KOPT-K1 (cell line): Measurements from ENCODE around the gene FRG2.
"Not testable (repeated sequence)": the region's sequence is repeated elsewhere in the genome, so short reads cannot be mapped to it uniquely, and the experiment has no call there.

Experiments used
- H3K27ac ChIP-seq: fragments of 200-600 bp; sonication (generic); 2 replicates; pipeline ENCODE4 v1.5.1; 2016; ENCODE audit warnings: antibody characterized with exemption, mild to moderate bottlenecking, low read depth, low read length; ENCODE audit not compliant: poor library complexity, severe bottlenecking
- H3K36me3 ChIP-seq: fragments of 200-600 bp; sonication (generic); 2 replicates; pipeline ENCODE4 v1.5.1; 2017; ENCODE audit warnings: antibody characterized with exemption, mild to moderate bottlenecking, low read length, moderate library complexity; ENCODE audit not compliant: insufficient read depth
- H3K9me3 ChIP-seq: fragments of 200-600 bp; sonication (generic); 2 replicates; pipeline ENCODE4 v1.5.1; 2017; ENCODE audit warnings: antibody characterized with exemption, low read length, mild to moderate bottlenecking; ENCODE audit not compliant: insufficient read depth, poor library complexity, severe bottlenecking

FRG2 gene

GRCh38 chr4:190019023-190019858, 7.8 kb downstream of the FRG2 start:
- Histone ChIP-seq H3K9me3 (peaks cover 50% of the 10 kb centered on the region), H3K27ac (no peak overlapping the region), H3K36me3 (no peaks in the 10 kb centered on the region)

GRCh38 chr4:190018201-190018920, 8.7 kb downstream of the FRG2 start:
- Histone ChIP-seq H3K9me3 (peaks cover 50% of the 10 kb centered on the region), H3K27ac (no peak overlapping the region), H3K36me3 (no peaks in the 10 kb centered on the region)

GRCh38 chr4:190017357-190018200, 9.5 kb downstream of the FRG2 start:
- no peak overlapping the region for H3K27ac ChIP-seq
- H3K36me3 ChIP-seq, result no peaks in the 10 kb centered on the region
- H3K9me3 ChIP-seq, result peaks cover 48% of the 10 kb centered on the region

GRCh38 chr4:190016369-190017289, 10.4 kb downstream of the FRG2 start:
- Histone ChIP-seq H3K27ac (no peak overlapping the region), H3K9me3 (peaks cover 46% of the 10 kb centered on the region), H3K36me3 (no peaks in the 10 kb centered on the region)

- Histone ChIP-seq H3K36me3 (no peaks in the 10 kb centered on the region), H3K9me3 (peaks cover 38% of the 10 kb centered on the region), H3K27ac (no peak overlapping the region)
Observed at GRCh38 chr4:190015538-190016368, 11.3 kb downstream of the FRG2 start.

- H3K27ac ChIP-seq, result no peak overlapping the region
- H3K36me3 ChIP-seq, result no peaks in the 10 kb centered on the region
- H3K9me3 ChIP-seq, result peaks cover 32% of the 10 kb centered on the region
Observed at GRCh38 chr4:190014771-190015537, 12.1 kb downstream of the FRG2 start.

- not testable (repeated sequence) for H3K27ac ChIP-seq, H3K36me3 ChIP-seq, H3K9me3 ChIP-seq
Observed at GRCh38 chr4:189989941-189990340, 37.1 kb downstream of the FRG2 start.

- Histone ChIP-seq H3K9me3 (no peaks in the 10 kb centered on the region), H3K36me3 (no peaks in the 10 kb centered on the region), H3K27ac (no peak overlapping the region)
Observed at GRCh38 chr4:189988877-189989431, 38.1 kb downstream of the FRG2 start.

- not testable (repeated sequence) for H3K36me3 ChIP-seq, H3K27ac ChIP-seq, H3K9me3 ChIP-seq
Observed at GRCh38 chr4:189985651-189986243, 41.3 kb downstream of the FRG2 start.

- not testable (repeated sequence) for H3K27ac ChIP-seq, H3K36me3 ChIP-seq
Observed at GRCh38 chr4:189984661-189985060, 42.4 kb downstream of the FRG2 start.

GRCh38 chr4:189983916-189984526, 43.0 kb downstream of the FRG2 start:
- not testable (repeated sequence) for H3K9me3 ChIP-seq, H3K36me3 ChIP-seq, H3K27ac ChIP-seq

More at GRCh38 chr4:189984661-189985060, 42.4 kb downstream of the FRG2 start:
- not testable (repeated sequence) for H3K9me3 ChIP-seq

- Histone ChIP-seq H3K36me3 (no peaks in the 10 kb centered on the region), H3K27ac (no peak overlapping the region), H3K9me3 (no peaks in the 10 kb centered on the region)
Observed at GRCh38 chr4:189981970-189982369, 45.1 kb downstream of the FRG2 start.
